Activated T-helper 1 cell treated with anti-CD3 and anti-CD28 coated beads, Interleukin-12 subunit alpha, Interleukin-12 subunit beta, Interleukin-2, Interleukin-4 antibody, amounts not matched to agents 30 ng/mL and 10 ng/mL and 1 ng/mL, durations not matched to agents 14 hours and 24 hours and 36 hours (primary cell): ENCODE data around the gene ISM2. TPM values are rescaled to one million over a fixed set of nuclear protein-coding genes. Genes with fewer than 3 reads are reported as not detected.
"Not testable (repeated sequence)": the region's sequence is repeated elsewhere in the genome, so short reads cannot be mapped to it uniquely, and the experiment has no call there.

Experiments
- DNase-seq: peaks from one replicate; pipeline ENCODE4 v3.0.0; 2021; ENCODE audit warnings: low spot score
- H3K27ac Mint-ChIP-seq: one replicate; pipeline ENCODE4 v1.8.0; 2021; ENCODE audit warnings: mild to moderate bottlenecking, mixed read lengths
- H3K27me3 Mint-ChIP-seq: one replicate; pipeline ENCODE4 v1.8.0; 2022; ENCODE audit warnings: mild to moderate bottlenecking, moderate library complexity, mixed read lengths; ENCODE audit not compliant: insufficient read depth
- H3K36me3 Mint-ChIP-seq: one replicate; pipeline ENCODE4 v1.8.0; 2021; ENCODE audit warnings: low read depth, mixed read lengths
- H3K4me1 Mint-ChIP-seq: one replicate; pipeline ENCODE4 v1.8.0; 2021; ENCODE audit warnings: low read depth, mixed read lengths
- H3K4me3 Mint-ChIP-seq: one replicate; pipeline ENCODE4 v1.8.0; 2021; ENCODE audit warnings: mild to moderate bottlenecking, moderate library complexity, mixed read lengths
- H3K9me3 Mint-ChIP-seq: one replicate; pipeline ENCODE4 v1.8.0; 2021; ENCODE audit warnings: mixed read lengths
- intact Hi-C: fragments of 100-400 bp; cut with micrococcal nuclease; formaldehyde crosslinking; loops from one replicate; pipeline ENCODE4 v1.15.1; 2024
- total RNA-seq: library from RNA; stranded (reverse); gene quantifications from 2 replicates; pipeline ENCODE4 v1.2.3, GENCODE V29; 2022

The ISM2 gene
- total RNA-seq, 1 donor from 2014 or later, result 0.08 TPM

- H3K4me3 Mint-ChIP-seq, H3K27me3 Mint-ChIP-seq, H3K9me3 Mint-ChIP-seq, H3K27ac Mint-ChIP-seq, DNase-seq, H3K4me1 Mint-ChIP-seq, intact Hi-C loops, H3K36me3 Mint-ChIP-seq: not testable (repeated sequence)
These were observed 30.1 kb upstream of the ISM2 start for GRCh38 chr14:77528701-77529100.

- no peaks in the 10 kb centered on the region for H3K4me1 Mint-ChIP-seq
- H3K27ac Mint-ChIP-seq, result no peak overlapping the region
- no peaks in the 10 kb centered on the region for H3K27me3 Mint-ChIP-seq
- H3K4me3 Mint-ChIP-seq, result no peak overlapping the region
- H3K9me3 Mint-ChIP-seq, result no peaks in the 10 kb centered on the region
- intact Hi-C loops, result no loop called here
- H3K36me3 Mint-ChIP-seq, result peaks cover 3% of the 10 kb centered on the region
- no peak for DNase-seq
These were observed 27.6 kb upstream of the ISM2 start for GRCh38 chr14:77526266-77526665.

- intact Hi-C loops, result no loop called here
- Mint-ChIP-seq H3K36me3 (peaks cover 19% of the 10 kb centered on the region), H3K27ac (no peak overlapping the region)
These were observed 25.9 kb upstream of the ISM2 start for GRCh38 chr14:77524536-77524935.

GRCh38 chr14:77523109-77523508 is 24.5 kb upstream of the ISM2 start:
- no peak overlapping the region for H3K27ac Mint-ChIP-seq
- DNase-seq, result no peak
- H3K4me1 Mint-ChIP-seq, result no peaks in the 10 kb centered on the region
- peaks cover 19% of the 10 kb centered on the region for H3K36me3 Mint-ChIP-seq
- intact Hi-C loops, result no loop called here
- H3K4me3 Mint-ChIP-seq, result no peak overlapping the region
- H3K9me3 Mint-ChIP-seq, result no peaks in the 10 kb centered on the region
- H3K27me3 Mint-ChIP-seq, result no peaks in the 10 kb centered on the region

More at GRCh38 chr14:77524536-77524935, 25.9 kb upstream of the ISM2 start:
- Mint-ChIP-seq H3K27me3 (no peaks in the 10 kb centered on the region), H3K4me3 (no peak overlapping the region), H3K9me3 (no peaks in the 10 kb centered on the region), H3K4me1 (no peaks in the 10 kb centered on the region)
- no peak for DNase-seq

DNA sequence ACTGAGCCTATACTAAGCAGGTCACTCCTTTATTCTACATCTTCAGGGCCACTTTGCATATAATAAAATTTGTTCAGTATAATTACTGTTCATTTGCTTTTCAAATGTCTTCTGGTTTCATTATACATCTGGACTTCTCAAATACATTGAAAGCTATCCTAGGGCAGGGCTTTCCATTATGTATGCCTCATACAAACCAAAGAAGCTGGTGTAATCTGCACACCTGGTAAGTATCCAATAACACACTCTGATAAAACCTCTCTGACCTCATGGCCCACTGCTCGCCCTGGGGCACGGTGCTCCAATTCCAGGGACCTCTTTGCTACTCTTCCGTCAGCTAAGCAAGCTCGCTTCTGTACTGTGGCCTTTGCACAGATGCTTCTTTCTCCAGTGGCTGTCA is 21.9 kb upstream of the ISM2 start:
- Mint-ChIP-seq H3K36me3 (peaks cover 27% of the 10 kb centered on the region), H3K27ac (no peak overlapping the region)

GRCh38 chr14:77516126-77516525 is 17.5 kb upstream of the ISM2 start:
- no peak overlapping the region for H3K27ac Mint-ChIP-seq
- no peak overlapping the region for H3K4me3 Mint-ChIP-seq
- H3K9me3 Mint-ChIP-seq, result no peaks in the 10 kb centered on the region
- no peak for DNase-seq
- H3K27me3 Mint-ChIP-seq, result no peaks in the 10 kb centered on the region
- no peaks in the 10 kb centered on the region for H3K4me1 Mint-ChIP-seq
- intact Hi-C loops, result no loop called here
- peaks cover 35% of the 10 kb centered on the region for H3K36me3 Mint-ChIP-seq

More for the DNA sequence above, 21.9 kb upstream of the ISM2 start:
- Mint-ChIP-seq H3K9me3 (no peaks in the 10 kb centered on the region), H3K4me3 (no peak overlapping the region), H3K4me1 (no peaks in the 10 kb centered on the region), H3K27me3 (no peaks in the 10 kb centered on the region)
- intact Hi-C loops, result no loop called here
- DNase-seq, result no peak

DNA sequence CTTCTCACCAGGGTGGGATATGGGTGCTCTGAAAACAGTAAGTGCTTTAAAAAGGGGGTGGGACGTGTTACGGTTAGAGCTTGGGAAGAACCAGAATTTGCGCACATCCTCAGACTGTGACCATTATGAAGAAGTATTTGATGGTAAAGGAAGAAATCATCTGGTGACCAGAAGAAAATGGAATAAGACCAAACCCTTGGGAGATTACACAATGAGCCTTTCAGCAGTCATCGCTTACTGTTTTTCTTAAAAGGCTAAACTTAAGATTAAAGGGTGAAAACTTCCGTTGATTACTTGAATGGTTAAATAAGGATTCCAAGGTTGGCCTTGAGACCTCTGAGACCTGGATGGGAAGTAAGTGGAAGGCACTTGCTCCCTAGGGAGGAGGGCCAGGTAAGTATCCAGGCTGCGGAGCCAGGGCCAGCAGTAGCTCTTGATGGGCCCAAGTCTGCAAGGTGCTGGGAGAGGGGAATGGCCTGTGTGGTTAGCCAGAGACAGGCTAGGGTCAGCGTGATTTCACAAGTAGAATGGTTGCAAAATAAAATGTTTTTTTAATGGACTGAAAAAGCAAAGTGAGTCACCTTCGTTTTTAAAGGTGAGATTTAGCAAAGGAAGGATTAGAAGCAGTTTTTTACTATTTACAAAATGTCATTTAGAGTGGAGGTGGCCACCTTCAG is 13.0 kb upstream of the ISM2 start:
- H3K9me3 Mint-ChIP-seq, result no peaks in the 10 kb centered on the region
- no peaks in the 10 kb centered on the region for H3K27me3 Mint-ChIP-seq
- H3K4me3 Mint-ChIP-seq, result no peak overlapping the region
- DNase-seq, result no peak
- intact Hi-C loops, result no loop called here
- H3K27ac Mint-ChIP-seq, result no peak overlapping the region
- H3K36me3 Mint-ChIP-seq, result peaks cover 24% of the 10 kb centered on the region
- no peaks in the 10 kb centered on the region for H3K4me1 Mint-ChIP-seq

GRCh38 chr14:77509366-77509765 is 10.8 kb upstream of the ISM2 start:
- H3K9me3 Mint-ChIP-seq, result no peaks in the 10 kb centered on the region
- H3K36me3 Mint-ChIP-seq, result peaks cover 24% of the 10 kb centered on the region
- intact Hi-C loops, result no loop called here
- H3K27me3 Mint-ChIP-seq, result no peaks in the 10 kb centered on the region
- no peak for DNase-seq
- H3K4me1 Mint-ChIP-seq, result no peaks in the 10 kb centered on the region
- H3K27ac Mint-ChIP-seq, result no peak overlapping the region
- no peak overlapping the region for H3K4me3 Mint-ChIP-seq

DNA sequence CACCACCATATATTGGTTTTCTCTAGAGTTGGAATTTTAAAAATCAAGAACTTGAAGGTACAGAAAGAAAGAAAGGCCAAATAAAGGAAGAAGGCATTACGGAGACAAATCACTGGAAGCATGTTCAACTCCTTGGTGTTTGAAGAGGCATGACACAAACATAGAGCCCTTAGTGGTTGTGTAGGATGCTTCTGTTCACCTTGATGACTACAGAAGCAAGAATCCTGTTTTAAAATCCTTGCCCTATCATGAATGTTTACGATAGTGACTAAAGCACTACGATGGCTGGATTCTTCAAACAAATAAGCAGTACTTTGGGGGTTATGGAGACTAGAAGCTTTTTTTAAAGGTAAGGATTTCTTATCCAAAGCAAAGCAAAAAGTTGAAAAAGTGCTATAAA is 10.3 kb upstream of the ISM2 start:
- Mint-ChIP-seq H3K4me3 (no peak overlapping the region), H3K27ac (no peak overlapping the region), H3K36me3 (peaks cover 24% of the 10 kb centered on the region), H3K9me3 (no peaks in the 10 kb centered on the region), H3K4me1 (no peaks in the 10 kb centered on the region), H3K27me3 (no peaks in the 10 kb centered on the region)
- no peak for DNase-seq
- intact Hi-C loops, result no loop called here

- intact Hi-C loops, result no loop called here
- Mint-ChIP-seq H3K4me3 (no peak overlapping the region), H3K9me3 (peaks cover 2% of the 10 kb centered on the region), H3K27me3 (no peaks in the 10 kb centered on the region), H3K4me1 (no peaks in the 10 kb centered on the region), H3K27ac (no peak overlapping the region), H3K36me3 (peaks cover 25% of the 10 kb centered on the region)
- no peak for DNase-seq
These were observed 9.6 kb upstream of the ISM2 start for GRCh38 chr14:77508249-77508648.

DNA sequence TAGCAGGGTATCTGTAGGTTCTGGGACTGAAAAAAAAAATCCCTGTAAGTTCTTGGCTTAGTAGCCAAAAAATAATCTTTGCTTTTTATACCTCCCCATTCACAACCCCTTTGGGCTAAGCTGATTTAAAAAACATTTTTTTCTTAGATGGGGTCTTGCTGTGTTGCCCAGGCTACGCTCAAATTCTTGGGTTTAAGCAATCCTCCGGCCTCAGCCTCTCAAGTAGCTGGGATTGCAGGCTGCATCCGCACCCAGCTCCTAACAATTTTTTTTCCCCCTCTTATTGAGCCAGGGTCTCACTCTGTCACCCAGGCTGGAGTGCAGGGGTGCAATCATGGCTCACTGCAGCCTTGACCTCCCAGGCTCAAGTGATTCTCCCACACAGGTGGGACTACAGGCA is 9.1 kb upstream of the ISM2 start:
- Mint-ChIP-seq H3K4me1 (no peaks in the 10 kb centered on the region), H3K4me3 (no peak overlapping the region), H3K9me3 (peaks cover 6% of the 10 kb centered on the region), H3K36me3 (peaks cover 27% of the 10 kb centered on the region), H3K27me3 (no peaks in the 10 kb centered on the region), H3K27ac (no peak overlapping the region)
- intact Hi-C loops, result no loop called here
- no peak for DNase-seq

- no peak for DNase-seq
- peaks cover 10% of the 10 kb centered on the region for H3K27me3 Mint-ChIP-seq
- no peak overlapping the region for H3K27ac Mint-ChIP-seq
- intact Hi-C loops, result no loop called here
- H3K4me3 Mint-ChIP-seq, result no peak overlapping the region
- H3K9me3 Mint-ChIP-seq, result peaks cover 6% of the 10 kb centered on the region
- peaks cover 14% of the 10 kb centered on the region for H3K36me3 Mint-ChIP-seq
- no peaks in the 10 kb centered on the region for H3K4me1 Mint-ChIP-seq
These were observed 6.4 kb upstream of the ISM2 start for GRCh38 chr14:77505031-77505430.

DNA sequence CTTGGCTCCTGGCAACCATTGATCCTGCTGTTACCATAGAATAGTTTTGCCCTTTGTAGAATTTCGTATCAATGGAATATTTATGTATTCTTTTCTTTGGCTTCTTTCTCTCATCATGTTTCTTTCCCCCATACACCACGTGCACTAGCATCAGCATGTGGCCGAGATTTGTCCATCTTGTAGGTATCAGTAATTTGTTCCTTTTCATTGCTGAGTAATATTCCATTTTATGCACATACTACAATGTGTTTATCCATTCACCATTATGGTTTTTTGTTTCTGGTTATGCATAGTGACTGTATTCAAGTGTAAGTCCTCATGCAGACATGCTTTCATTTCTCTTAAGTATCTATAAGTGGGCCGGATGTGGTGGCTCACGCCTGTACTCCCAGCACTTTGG is 4.5 kb upstream of the ISM2 start:
- peaks cover 6% of the 10 kb centered on the region for H3K9me3 Mint-ChIP-seq
- H3K4me1 Mint-ChIP-seq, result peaks cover under 1% of the 10 kb centered on the region
- no peak overlapping the region for H3K4me3 Mint-ChIP-seq
- H3K36me3 Mint-ChIP-seq, result peaks cover 12% of the 10 kb centered on the region
- DNase-seq, result no peak
- intact Hi-C loops, result no loop called here
- H3K27ac Mint-ChIP-seq, result no peak overlapping the region
- H3K27me3 Mint-ChIP-seq, result peaks cover 19% of the 10 kb centered on the region
